Omental fat pad (tissue), 4 donors: Measurements from ENCODE around the gene SH3RF3. TPM values are rescaled to one million over a fixed set of nuclear protein-coding genes. Genes with fewer than 3 reads are reported as not detected.

Experiments used
- ATAC-seq: fragments of 150-250 bp; one replicate; pipeline ENCODE4 v1.9.1; 2016; ENCODE audit warnings: mild to moderate bottlenecking, moderate library complexity; ENCODE audit not compliant: low FRiP score
- DNase-seq: peaks from one replicate; pipeline ENCODE4 v3.0.0-alpha.2; 2019; ENCODE audit warnings: low spot score
- total RNA-seq, 4 donors: library from RNA; depleted of rRNA; stranded (reverse); fragments of >200 nt; gene quantifications; one replicate each; pipeline ENCODE4 v1.1.0, GENCODE V29; 2016
- TF ChIP-seq, protein P1 (sequence below), 3 donors: fragments of 450-650 bp; IDR thresholded peaks; one replicate each; pipeline ENCODE4 v1.5.1; 2016 to 2017; ENCODE audit warnings: antibody characterized with exemption in 3 of 3, mild to moderate bottlenecking in 3 of 3, moderate library complexity in 2 of 3

SH3RF3 gene
- total RNA-seq, 4 donors from 2014 or later: 6.5 to 16.6 (median 8.6) TPM

DNA sequence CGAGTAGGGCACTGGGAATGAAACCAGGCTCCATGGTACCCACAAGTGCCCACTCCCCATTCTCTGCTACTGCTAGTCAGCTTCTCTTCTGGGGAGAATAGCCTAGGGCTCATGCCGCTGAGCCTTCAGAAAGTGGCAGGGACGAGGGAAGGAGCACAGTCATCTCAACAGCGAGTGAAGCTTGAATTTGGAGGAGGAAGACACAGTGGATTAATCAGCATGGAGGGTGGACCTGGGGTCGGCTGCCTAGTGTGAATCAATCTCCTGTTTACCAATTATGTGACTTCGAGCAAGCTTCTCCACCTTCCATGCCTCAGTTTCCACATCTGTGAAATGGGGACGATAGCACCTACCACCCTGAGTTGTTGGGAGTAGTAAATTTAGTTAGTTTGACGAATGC, 327.8 kb downstream of the SH3RF3 start:
- DNase-seq: no peak
- no peak for ATAC-seq
- TF ChIP-seq, protein P1, sequence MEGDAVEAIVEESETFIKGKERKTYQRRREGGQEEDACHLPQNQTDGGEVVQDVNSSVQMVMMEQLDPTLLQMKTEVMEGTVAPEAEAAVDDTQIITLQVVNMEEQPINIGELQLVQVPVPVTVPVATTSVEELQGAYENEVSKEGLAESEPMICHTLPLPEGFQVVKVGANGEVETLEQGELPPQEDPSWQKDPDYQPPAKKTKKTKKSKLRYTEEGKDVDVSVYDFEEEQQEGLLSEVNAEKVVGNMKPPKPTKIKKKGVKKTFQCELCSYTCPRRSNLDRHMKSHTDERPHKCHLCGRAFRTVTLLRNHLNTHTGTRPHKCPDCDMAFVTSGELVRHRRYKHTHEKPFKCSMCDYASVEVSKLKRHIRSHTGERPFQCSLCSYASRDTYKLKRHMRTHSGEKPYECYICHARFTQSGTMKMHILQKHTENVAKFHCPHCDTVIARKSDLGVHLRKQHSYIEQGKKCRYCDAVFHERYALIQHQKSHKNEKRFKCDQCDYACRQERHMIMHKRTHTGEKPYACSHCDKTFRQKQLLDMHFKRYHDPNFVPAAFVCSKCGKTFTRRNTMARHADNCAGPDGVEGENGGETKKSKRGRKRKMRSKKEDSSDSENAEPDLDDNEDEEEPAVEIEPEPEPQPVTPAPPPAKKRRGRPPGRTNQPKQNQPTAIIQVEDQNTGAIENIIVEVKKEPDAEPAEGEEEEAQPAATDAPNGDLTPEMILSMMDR (IDR thresholded peaks at IDR 0.05): no peak

DNA sequence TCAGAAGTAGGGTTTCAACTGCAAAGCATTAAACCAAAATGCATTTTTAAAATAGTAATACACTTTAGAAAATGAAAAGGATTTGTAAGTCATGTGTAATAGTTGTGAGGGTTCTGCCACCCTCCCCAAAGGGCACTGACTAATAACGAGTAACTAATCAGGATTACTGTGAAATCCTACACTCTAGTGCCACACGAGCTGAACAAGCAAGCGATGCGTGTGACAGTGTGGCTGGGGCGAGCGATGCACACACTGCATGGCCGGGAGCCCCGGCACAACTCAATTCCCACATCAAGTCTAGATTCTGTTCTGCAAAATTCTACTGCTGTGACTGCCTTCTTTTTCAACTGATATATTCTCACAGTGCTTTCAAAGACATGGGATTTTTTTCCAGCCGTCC, 328.4 kb downstream of the SH3RF3 start:
- DNase-seq (no peak), ATAC-seq (no peak)
- TF ChIP-seq, protein P1 (IDR thresholded peaks at IDR 0.05): no peak

DNA sequence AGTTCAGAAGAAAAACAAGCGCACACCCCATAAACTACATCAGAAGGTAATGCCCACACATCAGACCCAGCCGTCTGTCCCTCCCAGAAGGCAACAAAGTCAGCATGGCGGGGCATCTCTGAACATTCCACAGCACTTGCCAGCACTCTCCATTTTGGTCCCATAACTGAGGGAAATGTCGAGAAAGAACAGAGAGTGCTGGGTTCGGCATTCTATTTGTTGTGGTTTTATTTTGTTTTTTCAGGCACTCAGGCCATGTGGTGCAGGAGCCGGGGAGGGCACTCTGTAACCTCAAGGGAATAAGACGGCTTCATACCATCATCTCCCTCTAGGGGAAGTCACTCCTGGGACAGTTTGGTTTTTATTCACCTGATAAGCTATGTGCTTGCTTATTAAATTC, 328.8 kb downstream of the SH3RF3 start:
- TF ChIP-seq, protein P1 (IDR thresholded peaks at IDR 0.05): no peak
- ATAC-seq (no peak), DNase-seq (no peak)

DNA sequence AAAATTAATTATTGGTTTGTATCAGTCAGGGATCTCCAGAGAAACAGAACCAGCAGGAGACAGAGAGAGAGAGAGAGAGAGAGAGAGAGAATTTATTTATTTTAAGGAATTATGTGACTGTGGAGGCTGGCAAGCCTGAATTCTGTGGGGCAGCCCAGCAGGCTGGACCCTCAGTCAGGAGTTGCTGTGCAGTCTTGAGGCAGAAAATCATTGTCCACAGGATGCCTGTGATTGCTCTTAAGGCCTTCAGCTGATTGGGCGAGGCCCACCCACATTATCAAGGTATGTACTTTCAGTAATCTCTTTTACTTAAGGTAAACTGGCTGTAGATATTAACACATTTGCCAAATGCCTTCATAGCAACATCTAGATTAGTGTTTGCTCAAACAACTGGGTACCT, 329.5 kb downstream of the SH3RF3 start:
- DNase-seq (no peak), ATAC-seq (no peak)
- TF ChIP-seq, protein P1 (IDR thresholded peaks at IDR 0.05): no peak

DNA sequence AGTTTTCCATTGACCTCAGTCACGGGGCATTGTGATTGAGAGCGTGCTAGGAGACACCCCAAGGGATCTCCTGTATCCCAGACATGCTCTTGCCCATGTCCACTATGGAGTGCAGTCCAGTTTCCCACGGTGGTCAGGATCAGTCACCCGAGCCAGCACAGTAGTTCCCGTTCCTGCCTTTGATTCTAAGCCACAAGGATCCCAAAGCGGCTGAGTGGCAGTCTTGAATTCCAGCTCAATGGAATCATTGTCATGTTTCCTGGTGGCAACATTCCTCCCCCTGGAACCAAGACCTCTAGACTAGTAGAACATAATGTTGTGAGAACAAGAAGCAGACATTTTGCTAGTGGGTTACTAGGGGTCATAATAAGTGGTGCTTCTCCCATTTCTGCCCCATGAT, 330.5 kb downstream of the SH3RF3 start:
- DNase-seq (no peak), ATAC-seq (no peak)
- TF ChIP-seq, protein P1 (IDR thresholded peaks at IDR 0.05): no peak

DNA sequence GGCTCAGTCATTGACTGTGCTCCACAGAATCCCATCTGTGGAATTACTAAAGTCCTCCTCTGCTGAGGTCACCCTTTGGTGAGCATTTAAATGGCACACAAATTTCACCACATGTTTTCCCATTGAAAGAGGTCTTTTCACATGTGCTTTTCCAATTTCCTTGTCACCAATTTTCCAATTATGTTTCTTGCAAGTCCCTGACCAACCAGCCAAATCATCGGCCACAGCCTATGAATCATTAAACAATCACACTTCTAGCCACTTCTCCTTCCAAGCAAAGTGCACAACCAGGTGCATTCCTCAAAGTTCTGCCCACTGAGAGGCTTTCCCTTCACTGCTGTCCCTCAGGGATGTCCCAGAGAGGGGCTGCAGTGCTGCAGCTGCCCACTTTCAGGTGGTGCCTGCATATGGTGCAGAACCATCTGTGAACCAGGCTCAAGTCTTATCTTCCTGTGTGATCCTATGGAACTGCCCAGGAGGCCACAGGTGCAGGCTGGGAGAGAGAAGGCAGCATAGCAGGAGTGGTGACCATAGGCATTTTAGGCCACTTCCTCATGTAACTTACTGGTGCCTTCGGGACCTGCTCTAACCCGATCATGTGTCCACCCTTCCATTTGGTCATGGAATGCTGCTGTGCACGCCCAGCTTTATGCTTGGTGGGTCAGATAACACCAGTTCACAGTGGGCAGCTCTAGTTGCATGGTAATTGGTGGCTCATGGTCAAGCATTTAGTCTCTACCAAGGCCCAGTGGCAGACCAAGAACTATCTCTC, 331.7 kb downstream of the SH3RF3 start:
- ATAC-seq: no peak
- no peak for DNase-seq
- TF ChIP-seq, protein P1 (IDR thresholded peaks at IDR 0.05): no peak

DNA sequence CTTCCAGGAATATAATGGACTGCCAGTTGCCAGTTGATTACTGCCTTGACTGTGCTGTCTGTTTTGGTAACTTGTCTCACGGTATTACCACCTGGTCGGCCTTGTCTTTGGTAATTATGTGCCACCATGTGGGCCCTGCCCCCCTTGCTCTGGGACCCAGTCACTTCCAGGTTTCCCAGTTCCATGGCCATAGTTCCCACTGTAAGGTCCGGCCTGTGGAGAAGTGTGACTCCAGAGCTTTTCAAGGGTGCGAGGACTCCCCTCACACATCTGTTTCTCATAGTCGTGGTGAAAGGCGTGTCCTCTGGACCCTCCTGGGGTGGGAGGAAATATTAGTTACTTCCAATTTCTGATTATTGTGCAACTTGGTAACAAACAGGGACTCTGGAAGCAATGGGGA, 334.2 kb downstream of the SH3RF3 start:
- DNase-seq (no peak), ATAC-seq (no peak)
- TF ChIP-seq, protein P1 (IDR thresholded peaks at IDR 0.05): no peak
